Measurements from ENCODE around the gene WDR37. TPM values are rescaled to one million over a fixed set of nuclear protein-coding genes. Genes with fewer than 3 reads are reported as not detected.

WDR37 gene
- polyA plus RNA-seq, 1 donor = 21.0 TPM

GRCh38 chr10:1128115-1128514 lies 71.9 kb downstream of the WDR37 start:
- DNase-seq = no peak

DNA sequence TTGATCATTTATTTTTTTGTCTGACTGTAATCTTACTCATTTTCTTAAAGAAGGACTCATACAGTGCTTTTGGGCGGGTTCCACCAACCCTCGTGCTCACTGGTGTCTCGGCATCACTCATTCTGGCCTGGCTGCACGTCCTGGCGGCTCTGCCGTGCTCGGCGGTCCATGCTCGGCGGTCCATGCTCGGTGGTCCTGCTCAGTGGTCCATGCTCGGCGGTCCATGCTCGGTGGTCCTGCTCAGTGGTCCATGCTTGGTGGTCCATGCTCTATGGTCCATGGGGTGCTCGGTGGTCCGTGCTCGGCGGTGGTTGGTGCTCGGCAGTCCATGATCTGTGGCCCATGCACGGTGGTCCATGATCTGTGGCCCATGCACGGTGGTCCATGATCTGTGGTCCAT lies 72.5 kb downstream of the WDR37 start:
- no peak for DNase-seq

DNA sequence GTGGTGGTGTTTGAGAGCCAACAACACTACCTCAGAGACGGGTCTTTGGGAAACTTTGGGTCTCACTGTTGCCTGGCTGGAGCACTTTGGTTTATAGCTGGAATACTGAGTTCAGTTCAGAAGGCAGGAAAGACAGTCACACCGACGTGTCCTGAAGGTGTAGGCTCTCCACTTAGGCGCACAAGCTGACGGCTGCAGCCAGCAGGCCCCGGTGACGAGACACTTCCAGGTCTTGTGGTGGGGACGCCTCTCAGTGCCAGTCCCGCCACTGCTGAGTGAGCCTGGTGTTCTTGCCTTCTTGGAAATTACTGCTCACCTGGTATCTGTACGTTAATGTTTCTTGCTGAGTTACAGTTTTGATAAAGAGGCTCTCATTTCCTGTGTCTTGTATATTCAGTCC lies 74.0 kb downstream of the WDR37 start:
- DNase-seq = no peak

DNA sequence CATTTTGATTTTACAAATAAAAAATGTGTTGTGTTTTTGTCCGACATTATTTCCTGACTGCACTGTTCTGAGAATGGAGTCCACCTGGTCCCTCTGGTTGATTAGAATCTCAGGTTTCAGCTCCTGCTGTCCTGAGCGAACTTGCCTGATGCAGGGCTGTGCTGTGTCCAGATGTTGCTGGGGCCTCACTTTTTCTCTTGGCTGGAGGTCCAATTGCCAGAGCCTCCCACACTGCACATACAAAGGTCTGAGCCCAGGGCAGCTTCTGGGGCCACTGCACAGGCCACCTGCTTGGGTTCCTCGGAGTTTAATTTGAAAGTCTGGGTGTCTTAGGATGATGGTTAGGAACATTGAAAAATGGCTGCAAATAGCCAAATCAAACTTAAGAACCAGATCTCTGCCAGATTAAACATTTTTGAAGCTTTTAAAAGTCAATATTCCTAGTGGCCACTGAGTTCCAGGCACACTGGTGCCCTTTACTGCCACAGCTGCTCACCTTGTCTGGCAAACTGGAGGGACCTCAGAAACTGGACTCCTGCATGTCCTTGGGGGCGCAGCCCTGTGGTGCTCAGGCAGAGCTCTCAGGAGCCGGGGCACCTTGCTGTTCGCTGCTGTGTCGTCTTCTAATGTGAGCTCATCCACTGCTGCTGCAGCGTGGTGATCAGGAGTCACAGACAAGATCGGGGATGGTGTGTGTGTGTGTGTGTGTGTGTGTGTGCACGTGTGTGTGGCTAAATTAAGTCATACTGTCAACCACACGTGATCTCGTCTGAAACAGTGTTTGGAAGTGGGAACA lies 75.0 kb downstream of the WDR37 start:
- DNase-seq = no peak

DNA sequence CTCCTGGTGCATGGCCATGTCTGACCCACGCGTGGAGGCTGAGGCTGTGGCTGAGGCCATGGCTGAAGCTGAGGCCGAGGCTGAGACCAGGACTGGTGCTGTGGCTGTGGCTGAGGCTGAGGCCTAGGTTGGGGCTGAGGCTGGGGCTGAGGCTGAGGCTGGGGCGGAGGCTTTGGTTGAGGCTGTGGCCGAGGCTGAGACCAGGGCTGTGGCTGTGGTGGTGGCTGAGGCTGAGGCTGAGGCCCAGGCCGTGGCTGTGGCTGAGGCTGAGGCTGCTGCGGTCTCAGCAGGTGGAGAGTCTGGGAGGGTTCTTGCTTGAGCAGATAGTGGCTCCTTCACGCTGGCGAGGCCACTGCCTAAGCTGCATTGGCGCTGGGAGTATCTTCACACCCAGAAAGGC lies 76.4 kb downstream of the WDR37 start:
- no peak for DNase-seq

- DNase-seq = no peak
These were observed 77.4 kb downstream of the WDR37 start for GRCh38 chr10:1133495-1134045.

GRCh38 chr10:1134156-1134555 lies 78.0 kb downstream of the WDR37 start:
- DNase-seq = no peak

DNA sequence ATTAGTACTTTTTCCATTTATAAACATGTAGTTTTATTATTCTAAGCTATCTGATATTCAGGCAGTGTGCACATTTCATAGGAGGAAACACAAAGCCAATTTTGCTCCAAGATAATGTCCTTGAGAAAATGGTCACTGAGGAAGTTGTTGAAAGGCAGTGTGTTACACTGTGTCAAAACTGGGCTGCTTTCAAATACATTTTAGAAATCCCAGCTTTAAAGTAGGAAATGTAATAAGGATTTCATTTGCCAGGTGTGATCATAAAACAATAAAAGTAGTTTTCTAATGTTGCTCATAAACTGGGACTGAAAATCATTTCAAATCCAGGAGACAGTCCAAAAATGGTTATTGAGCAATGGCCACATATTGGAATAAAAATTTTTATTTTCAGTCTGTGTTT lies 80.1 kb downstream of the WDR37 start:
- DNase-seq = no peak

- DNase-seq = no peak
These were observed 81.4 kb downstream of the WDR37 start for GRCh38 chr10:1137499-1138163.

- DNase-seq = no peak
These were observed 82.3 kb downstream of the WDR37 start for GRCh38 chr10:1138529-1138928.

DNA sequence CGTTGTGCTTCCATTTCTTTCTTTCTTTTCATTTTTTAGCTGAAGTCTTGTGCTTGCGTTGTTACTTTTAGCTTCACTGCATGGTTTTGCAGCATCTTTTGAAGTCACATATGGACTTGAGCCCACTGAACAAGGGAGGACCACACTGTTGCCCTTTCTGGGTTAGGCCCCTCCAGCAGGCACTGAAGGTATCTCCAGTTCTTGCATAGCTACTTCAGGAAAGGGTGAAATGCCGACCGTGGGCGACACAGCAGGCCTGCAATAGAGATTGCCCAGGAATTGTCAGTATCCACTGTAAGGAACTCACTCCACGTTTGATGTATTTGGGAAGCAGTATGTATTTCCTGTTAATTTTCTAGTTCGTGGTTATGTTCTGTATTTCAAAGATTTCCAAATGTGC lies 85.1 kb downstream of the WDR37 start:
- no peak for DNase-seq

- DNase-seq = no peak
These were observed 85.5 kb downstream of the WDR37 start for GRCh38 chr10:1141701-1142100.

- no peak for DNase-seq
These were observed 86.4 kb downstream of the WDR37 start for GRCh38 chr10:1142596-1142995.

GRCh38 chr10:1147810-1148209 lies 91.6 kb downstream of the WDR37 start:
- no peak for DNase-seq

DNA sequence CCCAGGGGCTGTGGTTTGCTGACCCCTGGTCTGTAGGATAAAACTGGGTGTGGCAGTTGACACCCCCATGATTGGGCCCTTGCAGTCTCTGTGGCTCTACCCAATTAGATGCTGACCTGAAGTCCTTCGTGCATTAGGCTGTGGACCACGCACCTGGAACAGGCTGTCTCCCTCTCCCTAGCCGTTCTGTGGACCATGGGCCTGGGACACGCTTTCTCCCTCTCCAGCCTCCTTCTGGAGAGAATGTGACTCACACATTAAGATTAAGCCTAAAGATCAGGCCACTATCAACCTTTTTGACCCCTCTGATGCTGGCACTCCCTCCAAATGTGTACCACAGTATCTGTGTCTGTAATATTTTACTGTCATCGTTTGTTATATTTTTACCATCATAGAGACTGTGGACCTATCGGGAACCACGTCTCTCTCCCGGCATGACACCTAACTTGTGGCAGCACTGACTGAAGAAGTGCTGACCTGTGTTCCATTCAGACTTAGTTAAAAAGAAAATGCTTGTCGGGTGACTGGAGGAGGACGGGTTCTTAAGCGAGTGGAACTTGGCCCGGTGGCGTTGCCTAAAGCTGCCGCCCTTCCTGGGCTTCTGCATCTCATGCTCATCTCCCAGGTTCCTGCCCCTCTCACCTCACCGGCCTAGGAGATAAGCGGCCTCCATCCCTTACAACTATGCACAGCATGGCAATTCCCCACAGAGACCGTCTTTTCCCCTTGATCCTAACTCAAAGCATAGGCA lies 92.8 kb downstream of the WDR37 start:
- no peak for DNase-seq

GRCh38 chr10:1149793-1150637 lies 93.8 kb downstream of the WDR37 start:
- no peak for DNase-seq

DNA sequence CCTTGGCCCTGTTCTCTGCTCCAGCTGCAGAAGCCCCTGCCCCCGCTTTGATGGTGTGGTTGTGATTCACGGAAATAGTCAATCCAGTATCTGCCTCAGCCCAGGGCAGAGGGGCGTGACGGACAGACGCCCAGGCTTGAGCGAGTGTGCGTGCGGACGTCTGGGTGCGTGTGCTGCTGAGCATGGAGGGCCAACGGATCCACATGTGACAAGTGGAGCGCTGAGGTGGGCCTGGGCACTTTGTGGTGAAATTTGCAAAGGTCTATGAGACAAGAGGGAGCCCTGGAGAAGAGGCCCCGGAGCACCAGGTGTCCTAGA lies 94.4 kb downstream of the WDR37 start:
- no peak for DNase-seq

DNA sequence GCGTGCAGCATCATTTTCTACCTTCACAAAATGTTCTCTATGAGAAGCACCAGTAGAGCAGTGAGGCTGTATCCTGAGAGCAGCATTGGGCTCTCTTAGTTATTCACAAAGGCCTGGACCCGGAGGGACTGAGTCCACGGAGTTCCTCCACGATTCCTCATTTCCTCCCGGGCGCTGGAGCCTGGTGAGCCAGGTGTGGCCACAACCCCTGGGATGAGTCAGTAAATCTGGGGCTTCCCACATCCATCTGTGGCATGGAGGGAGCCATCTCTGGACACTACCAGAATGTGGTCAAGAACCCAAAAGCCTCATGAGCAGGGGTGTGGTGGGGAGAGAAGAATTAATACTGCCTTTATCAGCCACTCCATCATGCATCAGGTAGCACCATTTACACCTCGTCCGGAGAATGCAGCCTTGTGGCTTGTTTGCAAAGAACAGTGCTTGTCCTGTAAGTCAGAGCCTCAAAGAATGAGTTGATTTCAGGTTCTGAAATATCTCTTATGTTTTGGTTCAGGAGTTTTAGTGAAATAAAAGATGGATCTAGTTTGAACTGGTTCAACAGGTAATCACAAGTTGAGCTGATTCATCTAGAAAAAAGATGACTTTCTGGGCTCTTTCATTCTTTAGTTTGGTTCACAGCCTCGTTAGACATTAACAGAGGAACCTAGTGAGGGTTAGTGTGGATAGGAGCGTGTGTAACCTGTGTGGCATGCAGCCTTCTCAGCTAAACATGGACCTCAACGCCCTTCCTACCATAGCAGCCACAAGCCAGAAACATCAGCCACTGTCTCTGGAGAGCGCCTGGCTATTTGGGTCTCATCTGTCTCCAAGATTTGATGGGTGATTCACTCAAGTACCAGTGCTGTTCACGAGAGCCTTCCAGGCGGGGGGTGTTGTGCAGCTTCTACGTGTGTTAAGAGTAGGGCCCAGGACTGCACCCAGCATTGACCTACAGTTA lies 95.2 kb downstream of the WDR37 start:
- DNase-seq = no peak

DNA sequence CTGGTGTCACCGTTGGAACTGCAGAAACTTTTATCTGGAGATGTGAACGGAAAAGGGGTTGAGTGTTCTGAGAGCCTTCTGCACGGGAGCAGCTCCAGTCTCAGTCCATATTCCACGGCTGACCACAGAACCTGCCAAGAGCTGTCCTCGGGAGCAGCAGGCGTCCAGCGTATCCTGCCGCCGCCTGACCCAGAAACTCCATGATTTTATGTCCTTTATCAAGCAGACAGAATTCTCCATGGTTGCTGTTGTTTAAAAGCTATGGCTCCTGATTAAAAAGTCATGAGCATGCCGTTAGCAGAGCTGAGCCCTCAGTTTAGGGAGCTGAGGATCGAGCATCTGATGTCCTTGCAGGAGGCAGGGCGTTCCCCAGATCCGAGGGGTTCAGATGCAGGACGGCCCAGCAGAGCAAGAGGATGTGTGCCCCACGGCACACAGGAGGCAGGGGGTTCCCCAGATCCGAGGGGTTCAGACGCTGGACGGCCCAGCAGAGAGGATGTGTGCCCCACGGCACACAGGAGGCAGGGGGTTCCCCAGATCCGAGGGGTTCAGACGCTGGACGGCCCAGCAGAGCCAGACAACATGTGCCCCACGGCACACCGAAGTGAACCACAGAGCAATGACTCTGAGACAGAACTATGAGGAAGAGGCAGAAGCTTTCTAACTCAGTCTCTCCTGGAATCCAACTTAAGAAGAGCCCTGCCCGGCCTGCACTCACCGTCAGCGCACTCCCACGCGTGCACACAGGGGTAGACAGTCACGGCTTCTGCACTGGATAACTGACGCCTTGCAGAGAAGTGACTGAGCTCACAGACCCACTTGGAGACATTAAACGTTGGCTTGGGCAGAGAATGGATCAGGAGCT lies 96.4 kb downstream of the WDR37 start:
- no peak for DNase-seq

- no peak for DNase-seq
These were observed 97.1 kb downstream of the WDR37 start for GRCh38 chr10:1153251-1153763.

Data from left kidney (tissue), 2 donors.